ENCODE data around the gene SPAG16. TPM values are rescaled to one million over a fixed set of nuclear protein-coding genes. Genes with fewer than 3 reads are reported as not detected.

The SPAG16 gene
- total and polyA plus RNA-seq, 2 donors (not counting 1 experiment from before 2014, with no cell fraction given) = 3.4 to 8.6 TPM

- Histone ChIP-seq H3K9ac (ENCODE audit: low read length) (no peak overlapping the region), H2AFZ (ENCODE audit: insufficient read depth, low read depth, low read length, poor library complexity, severe bottlenecking) (no peak overlapping the region), H4K20me1 (ENCODE audit: control insufficient read depth, insufficient read depth, low read length, poor library complexity, severe bottlenecking) (no peaks in the 10 kb centered on the region), H3K9me3 (ENCODE audit: control extremely low read depth in 1 of 3, control insufficient read depth in 2 of 3, insufficient read depth in 1 of 3, low read length in 2 of 3) (peaks cover 0 to under 1% (median 0%) of the 10 kb centered on the region in 3 donors), H3K27me3 (replicated peaks in 1 of 4; ENCODE audit: control extremely low read depth in 1 of 4, control insufficient read depth in 3 of 4, insufficient read depth in 4 of 4, low read length in 3 of 4) (no peaks in the 10 kb centered on the region), H3K4me3 (ENCODE audit: control extremely low read depth in 1 of 5, extremely low read depth in 1 of 5, insufficient read depth in 1 of 5, low read depth in 2 of 5, low read length in 4 of 5) (no peak overlapping the region), H3K79me2 (ENCODE audit: control insufficient read depth, insufficient read depth, low read length) (no peaks in the 10 kb centered on the region), H3K36me3 (replicated peaks in 1 of 2; ENCODE audit: control extremely low read depth in 1 of 2, control insufficient read depth in 1 of 2, extremely low read depth in 1 of 2, insufficient read depth in 2 of 2, low read length in 1 of 2) (no peaks in the 10 kb centered on the region), H3K4me2 (replicated peaks; ENCODE audit: low read depth, low read length, poor library complexity, severe bottlenecking) (no peak overlapping the region), H3K27ac (ENCODE audit: low read length in 2 of 2) (no peak overlapping the region), H3K4me1 (ENCODE audit: control insufficient read depth in 2 of 2, insufficient read depth in 2 of 2, low read length in 2 of 2) (no peaks in the 10 kb centered on the region)
- Mint-ChIP-seq H3K4me1 (no peaks in the 10 kb centered on the region), H3K4me3 (no peak overlapping the region), H3K9me3 (ENCODE audit: insufficient read depth) (no peaks in the 10 kb centered on the region), H3K27me3 (no peaks in the 10 kb centered on the region), H3K27ac (no peak overlapping the region)
- CTCF ChIA-PET = no interaction called here
- intact Hi-C loops (cut with micrococcal nuclease) = no loop called here
- no peak for DNase-seq
- POLR2A ChIA-PET = no interaction called here
- no peak for ATAC-seq (ENCODE audit: low read depth)
- TF ChIP-seq EZH2 (IDR thresholded peaks at IDR 0.05; ENCODE audit: borderline replicate concordance, insufficient read depth, low read depth, low read length, poor library complexity, severe bottlenecking) (no peak), CTCF (IDR thresholded peaks at IDR 0.05) (no peak)
- no CpG with 5 or more reads among the region's 2 CpGs for WGBS (ENCODE audit: insufficient coverage)
Observed at GRCh38 chr2:214029190-214029589, 744.9 kb downstream of the SPAG16 start.

GRCh38 chr2:214031566-214031965 lies 747.3 kb downstream of the SPAG16 start:
- TF ChIP-seq CTCF (IDR thresholded peaks at IDR 0.05) (no peak), EZH2 (IDR thresholded peaks at IDR 0.05; ENCODE audit: borderline replicate concordance, insufficient read depth, low read depth, low read length, poor library complexity, severe bottlenecking) (no peak)

More at GRCh38 chr2:214031566-214031965, 747.3 kb downstream of the SPAG16 start:
- ChIA-PET POLR2A (no interaction called here), CTCF (no interaction called here)
- H3K9ac ChIP-seq (ENCODE audit: low read length) = no peak overlapping the region
- H3K27me3 ChIP-seq (replicated peaks in 1 of 4; ENCODE audit: control extremely low read depth in 1 of 4, control insufficient read depth in 3 of 4, insufficient read depth in 4 of 4, low read length in 3 of 4) = no peaks in the 10 kb centered on the region
- DNase-seq (no peak), ATAC-seq (ENCODE audit: low read depth) (no peak)
- H3K36me3 ChIP-seq (replicated peaks in 1 of 2; ENCODE audit: control extremely low read depth in 1 of 2, control insufficient read depth in 1 of 2, extremely low read depth in 1 of 2, insufficient read depth in 2 of 2, low read length in 1 of 2) = no peaks in the 10 kb centered on the region
- WGBS (ENCODE audit: insufficient coverage) = no CpG with 5 or more reads among the region's 1 CpG
- H3K27ac ChIP-seq (ENCODE audit: low read length in 2 of 2) = no peak overlapping the region
- H3K27ac Mint-ChIP-seq = no peak overlapping the region
- no peak overlapping the region for H3K4me3 ChIP-seq (ENCODE audit: control extremely low read depth in 1 of 5, extremely low read depth in 1 of 5, insufficient read depth in 1 of 5, low read depth in 2 of 5, low read length in 4 of 5)
- H3K27me3 Mint-ChIP-seq = no peaks in the 10 kb centered on the region
- H3K4me1 ChIP-seq (ENCODE audit: control insufficient read depth in 2 of 2, insufficient read depth in 2 of 2, low read length in 2 of 2) = no peaks in the 10 kb centered on the region
- no peak overlapping the region for H3K4me2 ChIP-seq (replicated peaks; ENCODE audit: low read depth, low read length, poor library complexity, severe bottlenecking)
- no peaks in the 10 kb centered on the region for H3K4me1 Mint-ChIP-seq
- H3K9me3 ChIP-seq (ENCODE audit: control extremely low read depth in 1 of 3, control insufficient read depth in 2 of 3, insufficient read depth in 1 of 3, low read length in 2 of 3) = peaks cover 0 to 17% (median 0%) of the 10 kb centered on the region in 3 donors
- H4K20me1 ChIP-seq (ENCODE audit: control insufficient read depth, insufficient read depth, low read length, poor library complexity, severe bottlenecking) = no peaks in the 10 kb centered on the region
- no peak overlapping the region for H3K4me3 Mint-ChIP-seq
- H3K79me2 ChIP-seq (ENCODE audit: control insufficient read depth, insufficient read depth, low read length) = no peaks in the 10 kb centered on the region
- H3K9me3 Mint-ChIP-seq (ENCODE audit: insufficient read depth) = no peaks in the 10 kb centered on the region
- H2AFZ ChIP-seq (ENCODE audit: insufficient read depth, low read depth, low read length, poor library complexity, severe bottlenecking) = no peak overlapping the region
- intact Hi-C loops (cut with micrococcal nuclease) = no loop called here

Data from B cell (primary cell).